GM21717 (cell line): Measurements from ENCODE around the gene NCOR2.
"Not testable (repeated sequence)": the region's sequence is repeated elsewhere in the genome, so short reads cannot be mapped to it uniquely, and the experiment has no call there.

Source experiments
- ATAC-seq: cut with Tn5 transposase; IDR thresholded peaks from one replicate; pipeline ENCODE4 v1.9.1; 2021; ENCODE audit warnings: mild to moderate bottlenecking, moderate library complexity; ENCODE audit not compliant: unreplicated experiment

NCOR2 gene

GRCh38 chr12:124601706-124602105, 34.3 kb upstream of the NCOR2 start:
- ATAC-seq = no peak

GRCh38 chr12:124599074-124599999, 31.9 kb upstream of the NCOR2 start:
- ATAC-seq = no peak

GRCh38 chr12:124597041-124597440, 29.6 kb upstream of the NCOR2 start:
- ATAC-seq = no peak

- no peak for ATAC-seq
Observed at GRCh38 chr12:124595444-124595843, 28.0 kb upstream of the NCOR2 start.

GRCh38 chr12:124594851-124595250, 27.4 kb upstream of the NCOR2 start:
- no peak for ATAC-seq

GRCh38 chr12:124593851-124594401, 26.5 kb upstream of the NCOR2 start:
- no peak for ATAC-seq

GRCh38 chr12:124593176-124593575, 25.8 kb upstream of the NCOR2 start:
- ATAC-seq = no peak

GRCh38 chr12:124592481-124593160, 25.2 kb upstream of the NCOR2 start:
- no peak for ATAC-seq

- no peak for ATAC-seq
Observed at GRCh38 chr12:124592050-124592449, 24.6 kb upstream of the NCOR2 start.

- no peak for ATAC-seq
Observed at GRCh38 chr12:124590447-124590846, 23.0 kb upstream of the NCOR2 start.

- ATAC-seq = no peak
Observed at GRCh38 chr12:124588751-124589267, 21.4 kb upstream of the NCOR2 start.

GRCh38 chr12:124588018-124588634, 20.7 kb upstream of the NCOR2 start:
- no peak for ATAC-seq

- ATAC-seq = no peak
Observed at GRCh38 chr12:124586756-124587155, 19.3 kb upstream of the NCOR2 start.

GRCh38 chr12:124584494-124584893, 17.1 kb upstream of the NCOR2 start:
- ATAC-seq = not testable (repeated sequence)

GRCh38 chr12:124583854-124584253, 16.4 kb upstream of the NCOR2 start:
- ATAC-seq = no peak

GRCh38 chr12:124582108-124582424, 14.7 kb upstream of the NCOR2 start:
- ATAC-seq = no peak

GRCh38 chr12:124581307-124582107, 14.1 kb upstream of the NCOR2 start:
- no peak for ATAC-seq

- no peak for ATAC-seq
Observed at GRCh38 chr12:124579921-124580517, 12.6 kb upstream of the NCOR2 start.

- ATAC-seq = no peak
Observed at GRCh38 chr12:124578854-124579253, 11.4 kb upstream of the NCOR2 start.

GRCh38 chr12:124578445-124578844, 11.0 kb upstream of the NCOR2 start:
- no peak for ATAC-seq
